ENCODE results near the gene SCUBE3.

Gene SCUBE3

DNA sequence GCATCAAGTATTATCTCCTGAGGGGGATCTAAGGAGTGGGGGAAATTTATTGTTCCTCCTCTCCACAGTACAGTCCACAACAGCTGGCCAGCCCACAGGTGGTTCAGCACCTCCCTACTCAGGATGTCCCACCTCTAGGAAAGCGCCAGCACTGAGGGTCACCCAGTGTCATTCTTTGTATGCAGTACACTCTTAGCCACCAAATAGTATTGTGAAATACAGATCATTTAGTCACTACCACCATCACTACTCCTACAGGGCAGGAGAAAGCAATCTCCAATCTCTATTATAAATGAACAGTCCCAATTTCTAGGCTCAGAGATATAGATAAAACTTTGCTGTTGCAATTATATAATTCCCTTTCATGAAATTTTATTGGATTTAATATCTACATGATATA lies 39.5 kb downstream of the SCUBE3 start:
- peaks cover 5% of the 10 kb centered on the region for H3K4me1 ChIP-seq
- no peak overlapping the region for H3K27ac ChIP-seq
- no peak for TF ChIP-seq CTCF (IDR thresholded peaks at IDR 0.05)
- H2AFZ ChIP-seq = no peak overlapping the region
- no peaks in the 10 kb centered on the region for H3K36me3 ChIP-seq (ENCODE audit: control insufficient read depth, insufficient read depth, low read length)
- no peaks in the 10 kb centered on the region for H3K9me3 ChIP-seq (ENCODE audit: control insufficient read depth, low read length)
- no peak overlapping the region for H3K4me3 ChIP-seq (ENCODE audit: low read depth, low read length)
- no peak overlapping the region for H3K4me2 ChIP-seq (ENCODE audit: low read length)
- no peak overlapping the region for H3K9ac ChIP-seq
- H3K79me2 ChIP-seq = peaks cover 18% of the 10 kb centered on the region
- H3K27me3 ChIP-seq (ENCODE audit: control insufficient read depth, insufficient read depth, low read length) = no peaks in the 10 kb centered on the region

DNA sequence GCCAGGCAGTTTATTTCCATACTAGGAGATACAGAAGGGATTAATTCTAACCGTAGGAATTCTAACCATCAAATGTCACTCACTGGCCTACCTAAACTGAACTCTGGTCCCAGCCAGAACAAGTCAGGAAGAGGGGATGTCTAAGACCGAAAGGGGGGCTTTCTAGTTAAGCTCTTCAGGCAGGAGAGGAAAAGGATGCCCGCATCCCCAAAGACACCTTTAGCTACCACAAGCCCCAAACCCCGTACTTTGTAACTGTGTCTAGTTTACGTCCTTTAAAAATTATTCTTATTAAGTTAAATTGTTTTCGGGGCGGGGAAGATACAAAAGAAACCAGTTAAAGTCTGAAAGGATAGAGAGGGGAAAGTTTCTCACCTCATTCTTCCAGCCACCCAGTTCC lies 44.6 kb downstream of the SCUBE3 start:
- peak overlapping the region; percentile 85 for H3K4me3 ChIP-seq (ENCODE audit: low read depth, low read length)
- peaks cover 16% of the 10 kb centered on the region for H3K79me2 ChIP-seq
- H2AFZ ChIP-seq = peak overlapping the region; percentile 70
- H3K4me2 ChIP-seq (ENCODE audit: low read length) = peak overlapping the region; percentile 75
- H3K9me3 ChIP-seq (ENCODE audit: control insufficient read depth, low read length) = no peaks in the 10 kb centered on the region
- H3K27me3 ChIP-seq (ENCODE audit: control insufficient read depth, insufficient read depth, low read length) = no peaks in the 10 kb centered on the region
- peak overlapping the region; percentile 88 for H3K27ac ChIP-seq
- H3K36me3 ChIP-seq (ENCODE audit: control insufficient read depth, insufficient read depth, low read length) = no peaks in the 10 kb centered on the region
- peaks cover 20% of the 10 kb centered on the region for H3K4me1 ChIP-seq
- TF ChIP-seq CTCF (IDR thresholded peaks at IDR 0.05) = no peak
- no peak overlapping the region for H3K9ac ChIP-seq

GRCh38 chr6:35258858-35259193 lies 45.1 kb downstream of the SCUBE3 start:
- no peak for TF ChIP-seq CTCF (IDR thresholded peaks at IDR 0.05)

DNA sequence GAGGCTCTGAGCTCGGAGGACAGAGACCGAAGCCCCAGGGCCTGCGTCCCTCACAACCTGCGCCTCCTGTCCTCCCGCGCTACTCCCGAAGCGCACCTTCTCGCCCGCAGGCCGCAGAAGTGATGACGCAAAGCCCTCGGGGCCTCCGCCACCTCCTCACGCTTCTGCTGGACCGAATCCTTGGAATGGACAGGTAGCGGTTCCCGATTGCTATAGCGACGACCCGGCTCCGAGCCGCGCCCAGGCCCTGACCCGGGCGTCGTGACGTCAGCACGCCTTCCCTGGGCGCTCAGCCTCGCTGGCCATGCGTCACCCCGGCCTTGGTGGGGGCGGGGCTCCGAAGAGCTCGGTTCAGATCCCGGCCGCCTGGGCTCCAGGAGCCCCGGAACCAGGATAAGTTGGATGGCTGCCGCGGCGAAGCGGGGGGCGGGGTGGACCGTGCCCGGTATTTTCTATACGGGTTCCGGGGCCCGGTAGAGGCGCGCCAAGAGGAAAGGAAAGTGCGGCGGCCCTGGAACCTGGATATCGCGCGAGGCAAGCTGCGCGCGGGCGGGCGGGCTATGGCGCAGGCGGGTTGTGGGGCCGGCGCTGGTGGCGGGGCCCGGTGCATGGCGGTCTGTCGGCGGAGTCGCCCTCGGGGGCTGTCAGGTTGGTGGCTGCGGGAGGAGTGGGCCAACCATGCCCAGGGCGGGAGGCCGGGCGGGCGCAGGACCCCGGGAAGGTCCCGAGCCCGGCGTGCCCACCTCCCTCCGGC lies 45.6 kb downstream of the SCUBE3 start, which contains the start of gene ZNF76:
ZNF76 (plus strand) TSS at position 542 of the 754 bp plus-strand sequence. CDS start 21,417 bp downstream, outside the sequence.
- Histone ChIP-seq H3K9ac (peak within 1 kb of the TSS; percentile 9), H3K4me1 (peaks cover 28% of the 10 kb centered on the region), H3K36me3 (ENCODE audit: control insufficient read depth, insufficient read depth, low read length) (no peaks in the 10 kb centered on the region), H2AFZ (peak within 1 kb of the TSS; percentile 70), H3K79me2 (peaks cover 15% of the 10 kb centered on the region), H3K4me3 (ENCODE audit: low read depth, low read length) (peak within 1 kb of the TSS; percentile 85), H3K4me2 (ENCODE audit: low read length) (peak within 1 kb of the TSS; percentile 75), H3K27me3 (ENCODE audit: control insufficient read depth, insufficient read depth, low read length) (no peaks in the 10 kb centered on the region), H3K27ac (peak within 1 kb of the TSS; percentile 88), H3K9me3 (ENCODE audit: control insufficient read depth, low read length) (no peaks in the 10 kb centered on the region)
- no peak for TF ChIP-seq CTCF (IDR thresholded peaks at IDR 0.05)

More at GRCh38 chr6:35258858-35259193, 45.1 kb downstream of the SCUBE3 start:
- H3K4me3 ChIP-seq (ENCODE audit: low read depth, low read length) = peak overlapping the region; percentile 85
- H3K4me1 ChIP-seq = peaks cover 23% of the 10 kb centered on the region
- H3K9me3 ChIP-seq (ENCODE audit: control insufficient read depth, low read length) = no peaks in the 10 kb centered on the region
- H3K27me3 ChIP-seq (ENCODE audit: control insufficient read depth, insufficient read depth, low read length) = no peaks in the 10 kb centered on the region
- H2AFZ ChIP-seq = peak overlapping the region; percentile 70
- no peaks in the 10 kb centered on the region for H3K36me3 ChIP-seq (ENCODE audit: control insufficient read depth, insufficient read depth, low read length)
- no peak overlapping the region for H3K9ac ChIP-seq
- H3K4me2 ChIP-seq (ENCODE audit: low read length) = peak overlapping the region; percentile 75
- H3K27ac ChIP-seq = peak overlapping the region; percentile 88
- H3K79me2 ChIP-seq = peaks cover 16% of the 10 kb centered on the region

Measured in parathyroid adenoma (tissue), 2 donors.